K562 (cell line): ENCODE measurements around the gene PRKACA. TPM values are rescaled to one million over a fixed set of nuclear protein-coding genes. Genes with fewer than 3 reads are reported as not detected.

Source experiments
- CBFA2T2 ChIP-seq: fragments of 450-650 bp; conservative IDR thresholded peaks from 2 replicates; pipeline ENCODE4 v1.6.1; 2017; ENCODE audit warnings: mild to moderate bottlenecking
- HDAC1 ChIP-seq, 2 experiments: fragments of 450-650 bp; IDR thresholded peaks; 2 replicates each; pipeline ENCODE4 v1.6.1; 2016 to 2017; ENCODE audit warnings: inconsistent platforms in 1 of 2, mild to moderate bottlenecking in 1 of 2, moderate library complexity in 1 of 2
- HDAC3 ChIP-seq: fragments of 450-650 bp; IDR thresholded peaks from 2 replicates; pipeline ENCODE4 v1.6.1; 2018; ENCODE audit warnings: borderline replicate concordance, mild to moderate bottlenecking, moderate library complexity; ENCODE audit not compliant: partially characterized antibody
- HNRNPUL1 ChIP-seq: fragments of 200-400 bp; formaldehyde crosslinking; IDR thresholded peaks from 2 replicates; pipeline ENCODE4 v1.6.1; 2017; ENCODE audit warnings: low read length
- KLF1 ChIP-seq: fragments of 450-650 bp; IDR thresholded peaks from 2 replicates; pipeline ENCODE4 v1.6.1; 2016; ENCODE audit warnings: missing genetic modification characterization, missing compliant biosample characterization
- MAFG ChIP-seq: fragments of 450-650 bp; conservative IDR thresholded peaks from 2 replicates; pipeline ENCODE4 v1.6.1; 2016; ENCODE audit warnings: missing genetic modification characterization, missing compliant biosample characterization
- MLLT1 ChIP-seq, 2 experiments: fragments of 450-650 bp; IDR thresholded peaks; 2 replicates each; pipeline ENCODE4 v1.6.1; 2016
- NKRF ChIP-seq: fragments of 450-650 bp; IDR thresholded peaks from 2 replicates; pipeline ENCODE4 v1.6.1; 2016; ENCODE audit warnings: borderline replicate concordance
- NR2C2 ChIP-seq, 2 experiments: fragments of 200-800 bp in 1 of 2; sonication (Bioruptor generic) in 1 of 2; sonication (generic) in 1 of 2; formaldehyde crosslinking in 1 of 2; IDR thresholded peaks; 2 replicates each; pipeline versions ENCODE4 v1.6.1 to v1.8.0; 2016 to 2022; ENCODE audit warnings: mild to moderate bottlenecking in 1 of 2, missing compliant biosample characterization in 1 of 2, missing genetic modification characterization in 1 of 2, missing genetic modification reagents in 1 of 2
- XRCC3 ChIP-seq: fragments of 450-650 bp; IDR thresholded peaks from 2 replicates; pipeline ENCODE4 v1.6.1; 2017; ENCODE audit warnings: mild to moderate bottlenecking, moderate library complexity
- ZBTB9 ChIP-seq: fragments of 450-650 bp; formaldehyde crosslinking; IDR thresholded peaks from 2 replicates; pipeline ENCODE4 v1.4.0; 2020; ENCODE audit warnings: mild to moderate bottlenecking, moderate library complexity
- ZFP30 ChIP-seq: fragments of 250-450 bp; sonication (Bioruptor Pico); IDR thresholded peaks from 2 replicates; pipeline ENCODE4 v1.8.0; 2022; ENCODE audit warnings: moderate library complexity, mild to moderate bottlenecking, inconsistent platforms, borderline replicate concordance
- ZNF121 ChIP-seq: sonication (generic); formaldehyde crosslinking; conservative IDR thresholded peaks from 2 replicates; pipeline ENCODE4 v1.8.0; 2022; ENCODE audit warnings: missing genetic modification reagents
- ZNF584 ChIP-seq: fragments of 200-800 bp; sonication (Bioruptor generic); IDR thresholded peaks from 2 replicates; pipeline ENCODE4 v1.6.1; 2016; ENCODE audit warnings: low read depth, mild to moderate bottlenecking, missing genetic modification characterization, missing compliant biosample characterization
- ZNF717 ChIP-seq: fragments of 250-450 bp; sonication (Bioruptor Pico); IDR thresholded peaks from 2 replicates; pipeline ENCODE4 v1.5.0; 2021
- polyA plus RNA-seq, 8 experiments: library from polyadenylated mRNA; depleted of rRNA in 4 of 8; stranded (reverse) in 5 of 8; unstranded in 3 of 8; fragments of >200 nt; fragmentation: Nextera tagmentation in 2 of 8; fragmentation: Illumina TruSeq in 1 of 8; extraction: Ambion mirVana in 2 of 8; extraction: Trizol in 1 of 8; gene quantifications; 2 replicates each; pipeline versions ENCODE4 v1.2.1 to v1.2.3, GENCODE V29; 2011 to 2014; ENCODE audit warnings: inconsistent platforms in 1 of 8, missing spikeins in 1 of 8
- total RNA-seq, 7 experiments: library from RNA; depleted of rRNA in 6 of 7; stranded (reverse); fragments of >200 nt in 6 of 7; fragmentation: Illumina TruSeq in 2 of 7; extraction: Trizol in 2 of 7; gene quantifications; 2 replicates each; pipeline versions ENCODE4 v1.2.1 to v1.2.3, GENCODE V29; 2011 to 2021; ENCODE audit warnings: low replicate concordance in 1 of 7
- TF ChIP-seq, protein P1 (sequence below), 2 experiments: IDR thresholded peaks in 1 of 2; conservative IDR thresholded peaks in 1 of 2; 2 replicates each; pipeline ENCODE4 v1.6.1; 2016; ENCODE audit warnings: low read depth in 2 of 2, mild to moderate bottlenecking in 1 of 2, missing compliant biosample characterization in 1 of 2, missing genetic modification characterization in 1 of 2, moderate library complexity in 1 of 2
- TF ChIP-seq, protein P2 (sequence below): fragments of 250-450 bp; sonication (Bioruptor Pico); IDR thresholded peaks from 2 replicates; pipeline ENCODE4 v1.5.0; 2021

Gene PRKACA
- total and polyA plus RNA-seq, 9 of the 15 experiments (the other 6 are each of a cell fraction or from before 2014, with no cell fraction given), result 1.2 to 63.1 (median 13.0) TPM

- TF ChIP-seq HDAC1 (IDR thresholded peaks at IDR 0.05) (peak in 1 of 2 experiments; percentile 18; a peak in 1 of 4 replicates), NKRF (no peak), ZNF717 (CRISPR knock-in tag) (no peak), MAFG (tag) (no peak), KLF1 (tag) (no peak), CBFA2T2 (no peak), ZNF584 (CRISPR knock-in tag) (peak; percentile 75; the same call in 1 of the 2 replicates), MLLT1 (IDR thresholded peaks at IDR 0.05) (no peak), ZFP30 (CRISPR knock-in tag) (no peak), ZBTB9 (CRISPR knock-in tag) (no peak), XRCC3 (no peak), HNRNPUL1 (no peak), HDAC3 (no peak), NR2C2 (CRISPR knock-in tag; IDR thresholded peaks at IDR 0.05) (no peak), NR2C2 (tag; IDR thresholded peaks at IDR 0.05) (no peak), ZNF121 (no peak)
- TF ChIP-seq, protein P1, sequence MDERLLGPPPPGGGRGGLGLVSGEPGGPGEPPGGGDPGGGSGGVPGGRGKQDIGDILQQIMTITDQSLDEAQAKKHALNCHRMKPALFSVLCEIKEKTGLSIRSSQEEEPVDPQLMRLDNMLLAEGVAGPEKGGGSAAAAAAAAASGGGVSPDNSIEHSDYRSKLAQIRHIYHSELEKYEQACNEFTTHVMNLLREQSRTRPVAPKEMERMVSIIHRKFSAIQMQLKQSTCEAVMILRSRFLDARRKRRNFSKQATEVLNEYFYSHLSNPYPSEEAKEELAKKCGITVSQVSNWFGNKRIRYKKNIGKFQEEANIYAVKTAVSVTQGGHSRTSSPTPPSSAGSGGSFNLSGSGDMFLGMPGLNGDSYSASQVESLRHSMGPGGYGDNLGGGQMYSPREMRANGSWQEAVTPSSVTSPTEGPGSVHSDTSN (CRISPR knock-in tag; IDR thresholded peaks at IDR 0.05; ENCODE audit: low read depth), result no peak
- TF ChIP-seq, protein P1 (tag; conservative IDR thresholded peaks at IDR 0.05; ENCODE audit: low read depth), result no peak
- TF ChIP-seq, protein P2, sequence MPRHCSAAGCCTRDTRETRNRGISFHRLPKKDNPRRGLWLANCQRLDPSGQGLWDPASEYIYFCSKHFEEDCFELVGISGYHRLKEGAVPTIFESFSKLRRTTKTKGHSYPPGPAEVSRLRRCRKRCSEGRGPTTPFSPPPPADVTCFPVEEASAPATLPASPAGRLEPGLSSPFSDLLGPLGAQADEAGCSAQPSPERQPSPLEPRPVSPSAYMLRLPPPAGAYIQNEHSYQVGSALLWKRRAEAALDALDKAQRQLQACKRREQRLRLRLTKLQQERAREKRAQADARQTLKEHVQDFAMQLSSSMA, result no peak
Observed at GRCh38 chr19:14081797-14082674, 35.5 kb downstream of the PRKACA start (continued).
